22Rv1 (cell line): ENCODE data around the gene MAP3K9.

Experiments used
- ZFX ChIP-seq: fragments of 450-650 bp; IDR thresholded peaks from 2 replicates; pipeline ENCODE4 v1.6.1; 2017; ENCODE audit warnings: antibody characterized with exemption, borderline replicate concordance
- TF ChIP-seq, protein P1 (sequence below): fragments of 450-650 bp; IDR thresholded peaks from 2 replicates; pipeline ENCODE4 v1.5.1; 2017; ENCODE audit warnings: mild to moderate bottlenecking

DNA sequence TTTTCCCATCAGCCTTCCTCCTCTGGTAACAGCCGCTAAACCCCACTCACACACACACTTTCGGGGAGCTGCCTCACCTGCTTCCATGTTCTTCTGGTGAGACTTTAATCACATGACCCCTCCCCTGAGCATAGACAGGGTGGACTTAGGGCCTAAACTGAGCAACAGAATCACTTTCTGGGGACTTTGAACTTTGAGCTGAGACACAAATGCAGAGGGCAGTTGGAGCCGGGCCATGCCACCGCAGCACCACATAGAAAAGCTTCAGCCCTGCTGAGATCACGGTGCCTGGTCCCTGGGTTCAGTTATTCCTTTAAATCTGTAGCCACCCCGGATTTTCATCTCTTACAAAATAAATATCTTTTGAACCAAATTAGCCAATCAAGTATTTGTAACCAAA lies 18.4 kb upstream of the MAP3K9 start:
- TF ChIP-seq, protein P1, sequence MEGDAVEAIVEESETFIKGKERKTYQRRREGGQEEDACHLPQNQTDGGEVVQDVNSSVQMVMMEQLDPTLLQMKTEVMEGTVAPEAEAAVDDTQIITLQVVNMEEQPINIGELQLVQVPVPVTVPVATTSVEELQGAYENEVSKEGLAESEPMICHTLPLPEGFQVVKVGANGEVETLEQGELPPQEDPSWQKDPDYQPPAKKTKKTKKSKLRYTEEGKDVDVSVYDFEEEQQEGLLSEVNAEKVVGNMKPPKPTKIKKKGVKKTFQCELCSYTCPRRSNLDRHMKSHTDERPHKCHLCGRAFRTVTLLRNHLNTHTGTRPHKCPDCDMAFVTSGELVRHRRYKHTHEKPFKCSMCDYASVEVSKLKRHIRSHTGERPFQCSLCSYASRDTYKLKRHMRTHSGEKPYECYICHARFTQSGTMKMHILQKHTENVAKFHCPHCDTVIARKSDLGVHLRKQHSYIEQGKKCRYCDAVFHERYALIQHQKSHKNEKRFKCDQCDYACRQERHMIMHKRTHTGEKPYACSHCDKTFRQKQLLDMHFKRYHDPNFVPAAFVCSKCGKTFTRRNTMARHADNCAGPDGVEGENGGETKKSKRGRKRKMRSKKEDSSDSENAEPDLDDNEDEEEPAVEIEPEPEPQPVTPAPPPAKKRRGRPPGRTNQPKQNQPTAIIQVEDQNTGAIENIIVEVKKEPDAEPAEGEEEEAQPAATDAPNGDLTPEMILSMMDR: no peak
- no peak for TF ChIP-seq ZFX
